Body of pancreas (tissue), 4 donors: Measurements from ENCODE around the gene ARHGAP22. TPM values are rescaled to one million over a fixed set of nuclear protein-coding genes. Genes with fewer than 3 reads are reported as not detected.

Experiments
- ATAC-seq: fragments of 150-250 bp; one replicate; pipeline ENCODE4 v1.9.1; 2016
- DNase-seq, 4 donors: peaks; one replicate each; pipeline ENCODE4 v3.0.0-alpha.2; 2019
- H3K27ac ChIP-seq, 4 donors: fragments of 200-600 bp; sonication (generic); 1 replicate in 3 of 4; 2 replicates in 1 of 4; pipeline versions ENCODE4 v1.5.1 to v1.6.1; 2016 to 2019; ENCODE audit warnings: mild to moderate bottlenecking in 1 of 4, mixed read lengths in 1 of 4, moderate library complexity in 1 of 4
- H3K27me3 ChIP-seq, 2 donors: fragments of 200-600 bp; sonication (generic); one replicate each; pipeline ENCODE4 v1.6.0; 2016; ENCODE audit warnings: mild to moderate bottlenecking in 1 of 2
- H3K36me3 ChIP-seq, 2 donors: fragments of 200-600 bp; sonication (generic); replicated peaks in 1 of 2; 2 replicates each; pipeline ENCODE4 v1.5.1; 2016; ENCODE audit warnings: low read depth in 2 of 2; ENCODE audit not compliant: insufficient read depth in 1 of 2
- H3K4me1 ChIP-seq: fragments of 200-600 bp; sonication (generic); one replicate; pipeline ENCODE4 v1.6.0; 2016
- H3K4me3 ChIP-seq, 2 donors: fragments of 200-600 bp; sonication (generic); 1 replicate in 1 of 2; 2 replicates in 1 of 2; pipeline ENCODE4 v1.5.1; 2016 to 2019
- H3K9me3 ChIP-seq, 3 donors: fragments of 200-600 bp; sonication (generic); 1 replicate in 2 of 3; 2 replicates in 1 of 3; pipeline ENCODE4 v1.5.1; 2016
- CTCF ChIP-seq, 7 experiments: fragments of 450-650 bp in 4 of 7; fragments of 200-600 bp in 3 of 7; sonication (generic) in 3 of 7; IDR thresholded peaks; one replicate each; pipeline ENCODE4 v1.5.1; 2016 to 2019; ENCODE audit warnings: antibody characterized with exemption in 7 of 7
- POLR2A ChIP-seq, 3 donors: fragments of 450-650 bp; IDR thresholded peaks; one replicate each; pipeline ENCODE4 v1.6.1; 2016; ENCODE audit warnings: antibody characterized with exemption in 3 of 3, mild to moderate bottlenecking in 2 of 3
- WGBS, 2 donors: methylation state at CpG; one replicate each; pipeline ENCODE4 v1.1.5; 2017; 5-methylcytosine and 5-hydroxymethylcytosine counted together
- intact Hi-C: fragments of 100-400 bp; cut with DNase I; formaldehyde crosslinking; loops from one replicate; pipeline ENCODE4 v1.15.1; 2023
- total RNA-seq, 2 donors: library from RNA; depleted of rRNA; stranded (reverse); fragments of >200 nt; gene quantifications; one replicate each; pipeline ENCODE4 v1.1.0, GENCODE V29; 2016

ARHGAP22 gene
- total RNA-seq, 2 donors from 2014 or later = 1.6 to 4.6 TPM

DNA sequence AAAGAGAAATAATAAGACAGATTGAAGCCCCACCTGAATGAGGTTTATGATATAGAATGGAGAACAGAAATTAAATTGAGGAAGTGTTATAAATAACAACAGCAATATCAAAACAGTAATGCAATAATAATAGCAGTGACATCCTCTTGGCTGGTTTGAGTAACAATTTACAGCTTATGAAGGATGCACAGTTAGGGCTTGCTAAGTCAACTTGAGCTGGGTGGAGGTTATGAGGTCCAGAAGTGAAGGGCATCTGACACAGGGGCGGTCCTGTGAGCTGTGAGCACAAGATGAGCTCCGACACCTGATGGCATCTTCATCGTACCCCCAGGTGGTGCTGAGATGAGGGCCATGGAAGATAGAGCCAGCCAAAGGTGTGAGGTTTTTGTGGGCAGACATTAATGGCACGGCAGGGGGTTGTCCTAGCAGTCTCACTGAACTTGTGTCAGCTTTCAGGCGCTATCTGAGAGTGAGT lies 30.5 kb downstream of the ARHGAP22 start:
- no peaks in the 10 kb centered on the region for H3K27me3 ChIP-seq
- no peaks in the 10 kb centered on the region for H3K9me3 ChIP-seq
- intact Hi-C loops = no loop called here
- DNase-seq (no peak), ATAC-seq (no peak)
- WGBS, 2 donors = 73 to 79% methylated on average over 5 of the region's 5 CpGs
- H3K27ac ChIP-seq = no peak overlapping the region
- no peaks in the 10 kb centered on the region for H3K4me1 ChIP-seq
- no peak for TF ChIP-seq POLR2A (IDR thresholded peaks at IDR 0.05)
- TF ChIP-seq CTCF (IDR thresholded peaks at IDR 0.05) = no peak
- no peak overlapping the region for H3K4me3 ChIP-seq
- H3K36me3 ChIP-seq = no peaks in the 10 kb centered on the region

DNA sequence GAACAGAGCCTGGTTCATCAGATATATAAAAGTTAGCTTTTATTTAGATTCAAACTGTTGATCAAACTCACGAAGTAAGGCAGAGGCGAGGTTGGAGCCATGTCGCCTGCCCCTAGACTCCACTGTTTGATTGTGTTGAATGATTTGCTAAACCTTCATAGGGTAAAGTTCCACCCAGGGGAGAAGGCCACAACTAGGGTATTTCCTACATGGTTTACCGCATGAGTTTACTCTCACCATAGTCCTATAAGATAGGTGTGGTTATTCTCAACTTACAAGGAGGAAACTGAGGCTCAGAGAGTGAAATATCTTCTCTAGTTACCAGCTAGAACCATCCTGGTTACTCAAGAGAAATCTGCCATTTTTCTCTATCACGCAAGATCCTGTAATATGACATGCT lies 31.8 kb downstream of the ARHGAP22 start:
- no peak for DNase-seq
- TF ChIP-seq CTCF (IDR thresholded peaks at IDR 0.05) = no peak
- no peak for TF ChIP-seq POLR2A (IDR thresholded peaks at IDR 0.05)
- intact Hi-C loops = no loop called here
- no peak overlapping the region for H3K27ac ChIP-seq
- 89 to 91% methylated on average over 5 of the region's 5 CpGs for WGBS, 2 donors
- no peak for ATAC-seq
- no peak overlapping the region for H3K4me3 ChIP-seq
- H3K9me3 ChIP-seq = no peaks in the 10 kb centered on the region
- no peaks in the 10 kb centered on the region for H3K36me3 ChIP-seq
- H3K27me3 ChIP-seq = no peaks in the 10 kb centered on the region
- H3K4me1 ChIP-seq = no peaks in the 10 kb centered on the region

GRCh38 chr10:48572414-48572813 lies 32.5 kb downstream of the ARHGAP22 start:
- ATAC-seq (no peak), DNase-seq (no peak)
- Histone ChIP-seq H3K4me1 (no peaks in the 10 kb centered on the region), H3K9me3 (no peaks in the 10 kb centered on the region), H3K27me3 (no peaks in the 10 kb centered on the region), H3K4me3 (no peak overlapping the region), H3K27ac (no peak overlapping the region), H3K36me3 (no peaks in the 10 kb centered on the region)
- TF ChIP-seq POLR2A (IDR thresholded peaks at IDR 0.05) = no peak
- no peak for TF ChIP-seq CTCF (IDR thresholded peaks at IDR 0.05)
- WGBS, 2 donors = 84% methylated on average over 2 of the region's 2 CpGs
- intact Hi-C loops = no loop called here

GRCh38 chr10:48568546-48568945 lies 36.3 kb downstream of the ARHGAP22 start:
- H3K4me1 ChIP-seq = no peaks in the 10 kb centered on the region
- ATAC-seq = no peak
- no peak overlapping the region for H3K4me3 ChIP-seq
- H3K9me3 ChIP-seq = no peaks in the 10 kb centered on the region
- H3K27me3 ChIP-seq = no peaks in the 10 kb centered on the region
- no peak overlapping the region for H3K27ac ChIP-seq
- intact Hi-C loops = no loop called here
- 82 to 89% methylated on average over 3 to 8 of the region's 8 CpGs for WGBS, 2 donors
- no peak for DNase-seq
- TF ChIP-seq POLR2A (IDR thresholded peaks at IDR 0.05) (no peak), CTCF (IDR thresholded peaks at IDR 0.05) (no peak)
- no peaks in the 10 kb centered on the region for H3K36me3 ChIP-seq

DNA sequence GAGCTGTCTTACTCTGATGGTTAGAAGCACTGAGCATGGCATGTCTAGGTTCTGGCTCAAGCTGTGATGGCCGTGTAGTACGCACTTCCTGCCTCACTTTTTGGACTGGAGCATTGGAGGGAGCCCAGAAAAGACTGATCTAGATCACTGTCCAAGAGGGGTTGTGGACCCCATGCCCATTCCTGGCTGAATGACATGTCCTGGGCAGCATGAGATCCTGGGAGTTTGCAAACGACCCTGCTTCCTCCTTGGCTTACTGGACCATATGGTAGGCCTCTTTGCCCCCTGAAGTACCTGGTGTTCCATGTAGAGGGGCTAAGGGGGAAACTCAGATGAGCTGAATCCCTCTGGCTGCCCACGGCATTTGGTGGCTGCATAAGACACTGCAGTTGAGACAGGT lies 36.7 kb downstream of the ARHGAP22 start:
- ATAC-seq = no peak
- TF ChIP-seq POLR2A (IDR thresholded peaks at IDR 0.05) = no peak
- no peak for TF ChIP-seq CTCF (IDR thresholded peaks at IDR 0.05)
- Histone ChIP-seq H3K4me3 (no peak overlapping the region), H3K27ac (no peak overlapping the region), H3K36me3 (no peaks in the 10 kb centered on the region), H3K4me1 (no peaks in the 10 kb centered on the region), H3K9me3 (no peaks in the 10 kb centered on the region), H3K27me3 (no peaks in the 10 kb centered on the region)
- intact Hi-C loops = no loop called here
- DNase-seq = no peak
- 72 to 89% methylated on average over 2 to 4 of the region's 4 CpGs for WGBS, 2 donors
